AG10803 (cell line): Measurements from ENCODE around the gene CBFB.
A peak's percentile ranks its signal among the peaks of the same experiment; 100 is the strongest.

ENCODE experiments used
- DNase-seq: peaks from one replicate; pipeline ENCODE4 v3.0.0; 2010; ENCODE audit warnings: low read depth
- H3K4me3 ChIP-seq: 2 replicates; pipeline ENCODE4 v1.5.1; 2011; ENCODE audit warnings: mild to moderate bottlenecking, low read length, control low read depth
- CTCF ChIP-seq: conservative IDR thresholded peaks from 2 replicates; pipeline ENCODE4 v1.5.1; 2011; ENCODE audit warnings: mild to moderate bottlenecking, low read length, control low read depth, inconsistent platforms

The CBFB gene

GRCh38 chr16:67150047-67150832 is 121.3 kb downstream of the CBFB start:
- 0 out of 2 replicates have a peak, but pooled peaks have one; percentile 8 for TF ChIP-seq CTCF
- peak overlapping the region; percentile 69 for H3K4me3 ChIP-seq
- DNase-seq: peak; percentile 67
